CD14-positive monocyte (primary cell): ENCODE data around the gene DNAJB11. TPM values are rescaled to one million over a fixed set of nuclear protein-coding genes. Genes with fewer than 3 reads are reported as not detected.

Source experiments
- DNase-seq, 3 donors: peaks; one replicate each; pipeline ENCODE4 v3.0.0-alpha.2; 2011 to 2022
- H2AFZ ChIP-seq: 2 replicates; pipeline ENCODE4 v1.6.0; 2012; ENCODE audit warnings: mild to moderate bottlenecking, low read depth, low read length, inconsistent platforms; ENCODE audit not compliant: insufficient read depth, poor library complexity, severe bottlenecking
- H3K27ac ChIP-seq, 2 donors: 1 replicate in 1 of 2; 2 replicates in 1 of 2; pipeline ENCODE4 v1.5.1; 2012 to 2013; ENCODE audit warnings: low read length in 2 of 2, control low read depth in 1 of 2, inconsistent platforms in 1 of 2, low read depth in 1 of 2, mild to moderate bottlenecking in 1 of 2
- H3K27me3 ChIP-seq, 2 donors: one replicate each; pipeline versions ENCODE4 v1.6.0 to v1.6.1; 2011 to 2013; ENCODE audit warnings: low read length in 2 of 2; ENCODE audit not compliant: control insufficient read depth in 2 of 2, insufficient read depth in 2 of 2
- H3K36me3 ChIP-seq, 2 donors: replicated peaks in 1 of 2; 1 replicate in 1 of 2; 2 replicates in 1 of 2; pipeline versions ENCODE4 v1.5.1 to v1.6.1; 2012 to 2013; ENCODE audit warnings: low read length in 2 of 2, control low read depth in 1 of 2, inconsistent platforms in 1 of 2, mild to moderate bottlenecking in 1 of 2; ENCODE audit not compliant: insufficient read depth in 2 of 2, control insufficient read depth in 1 of 2
- H3K4me1 ChIP-seq, 2 donors: 1 replicate in 1 of 2; 2 replicates in 1 of 2; pipeline versions ENCODE4 v1.5.1 to v1.6.1; 2012 to 2013; ENCODE audit warnings: low read length in 2 of 2, control low read depth in 1 of 2, inconsistent platforms in 1 of 2, mild to moderate bottlenecking in 1 of 2, moderate library complexity in 1 of 2; ENCODE audit not compliant: insufficient read depth in 2 of 2, control insufficient read depth in 1 of 2
- H3K4me2 ChIP-seq: replicated peaks from 2 replicates; pipeline ENCODE3; 2012; ENCODE audit warnings: low read length, moderate library complexity, mild to moderate bottlenecking; ENCODE audit not compliant: poor library complexity, severe bottlenecking; ENCODE audit errors: extremely low read depth
- H3K4me3 ChIP-seq, 3 experiments: fragments of 200-600 bp in 1 of 3; sonication (generic) in 1 of 3; replicated peaks in 1 of 3; 1 replicate in 2 of 3; 2 replicates in 1 of 3; pipeline ENCODE4 v1.5.1; 2011 to 2013; ENCODE audit warnings: low read length in 3 of 3, mild to moderate bottlenecking in 3 of 3, control low read depth in 2 of 3, low read depth in 2 of 3, inconsistent platforms in 1 of 3, moderate library complexity in 1 of 3
- H3K79me2 ChIP-seq: 2 replicates; pipeline ENCODE4 v1.6.0; 2012; ENCODE audit warnings: mild to moderate bottlenecking, control low read depth, inconsistent platforms, low read length, moderate library complexity; ENCODE audit not compliant: insufficient read depth
- H3K9ac ChIP-seq: 2 replicates; pipeline ENCODE4 v1.6.0; 2017; ENCODE audit warnings: low read length, mild to moderate bottlenecking; ENCODE audit not compliant: insufficient read depth, poor library complexity, severe bottlenecking
- H3K9me3 ChIP-seq, 2 donors: replicated peaks in 1 of 2; 1 replicate in 1 of 2; 2 replicates in 1 of 2; pipeline versions ENCODE4 v1.5.1 to v1.6.1; 2012 to 2013; ENCODE audit warnings: low read length in 2 of 2, control low read depth in 1 of 2; ENCODE audit not compliant: control insufficient read depth in 1 of 2, insufficient read depth in 1 of 2
- H4K20me1 ChIP-seq: 2 replicates; pipeline ENCODE4 v1.6.0; 2012; ENCODE audit warnings: mild to moderate bottlenecking, low read length, control low read depth, moderate library complexity; ENCODE audit not compliant: insufficient read depth
- H3K27ac Mint-ChIP-seq, 7 donors: one replicate each; pipeline ENCODE4 v1.8.0; 2020; ENCODE audit warnings: mild to moderate bottlenecking in 7 of 7, mixed read lengths in 7 of 7, moderate library complexity in 6 of 7, inconsistent platforms in 2 of 7
- H3K27me3 Mint-ChIP-seq, 3 donors: one replicate each; pipeline ENCODE4 v1.8.0; 2021 to 2022; ENCODE audit warnings: low read depth in 3 of 3, mild to moderate bottlenecking in 3 of 3, mixed read lengths in 3 of 3, moderate library complexity in 3 of 3, inconsistent platforms in 1 of 3
- H3K36me3 Mint-ChIP-seq, 2 donors: one replicate each; pipeline ENCODE4 v1.8.0; 2020; ENCODE audit warnings: mixed read lengths in 2 of 2, inconsistent platforms in 1 of 2, mild to moderate bottlenecking in 1 of 2
- H3K4me1 Mint-ChIP-seq: one replicate; pipeline ENCODE4 v1.8.0; 2020; ENCODE audit warnings: mild to moderate bottlenecking, mixed read lengths
- H3K4me3 Mint-ChIP-seq, 2 donors: one replicate each; pipeline ENCODE4 v1.8.0; 2020; ENCODE audit warnings: mild to moderate bottlenecking in 2 of 2, mixed read lengths in 2 of 2, moderate library complexity in 1 of 2
- H3K9me3 Mint-ChIP-seq, 7 donors: one replicate each; pipeline ENCODE4 v1.8.0; 2020 to 2022; ENCODE audit warnings: mixed read lengths in 7 of 7, mild to moderate bottlenecking in 6 of 7, moderate library complexity in 6 of 7, inconsistent platforms in 2 of 7
- whole genome bisulfite sequencing: methylation state at CpG from one replicate; pipeline ENCODE4 v1.1.5; 2013; ENCODE audit warnings: missing lambda C conversion rate; ENCODE audit not compliant: insufficient coverage; 5-methylcytosine and 5-hydroxymethylcytosine counted together
- intact Hi-C, 2 donors: fragments of 100-400 bp; cut with micrococcal nuclease; formaldehyde crosslinking; loops; one replicate each; pipeline versions ENCODE4 v1.15.0 to v1.15.1; 2023
- polyA plus RNA-seq, 3 donors: library from polyadenylated mRNA; depleted of rRNA in 1 of 3; unstranded in 2 of 3; stranded (reverse) in 1 of 3; fragments of 300-500 nt in 2 of 3; fragments of >200 nt in 1 of 3; fragmentation: Illumina TruSeq in 2 of 3; gene quantifications; 1 replicate in 2 of 3; 2 replicates in 1 of 3; pipeline ENCODE4 v1.2.3, GENCODE V29; 2012 to 2021
- TF ChIP-seq, protein P1 (sequence below): fragments of 200-600 bp; IDR thresholded peaks from one replicate; pipeline ENCODE4 v1.8.0; 2022; ENCODE audit warnings: antibody characterized with exemption, mild to moderate bottlenecking

The DNAJB11 gene
- polyA plus RNA-seq, 3 donors: 32.5 to 45.8 (median 44.6) TPM

DNA sequence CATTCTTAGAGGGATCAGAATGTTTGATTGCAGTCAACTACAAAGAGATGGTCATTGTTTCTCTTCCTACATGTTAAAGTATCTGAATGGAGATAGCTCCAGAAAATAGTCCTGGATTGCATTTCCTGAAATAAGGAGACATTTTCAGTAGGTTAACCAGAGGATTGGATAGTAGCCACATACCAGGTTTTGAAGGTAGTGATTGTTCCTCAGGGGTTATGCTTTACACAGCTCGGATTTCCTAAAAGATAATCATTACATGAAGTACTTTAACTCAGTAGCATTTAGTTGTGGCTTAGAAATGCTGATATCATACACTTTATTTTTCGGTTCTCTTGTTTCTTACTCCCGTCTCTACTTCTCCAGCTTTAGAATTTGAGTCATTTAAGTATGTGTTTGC lies 10.3 kb downstream of the DNAJB11 start:
- Histone ChIP-seq H3K27me3 (no peaks in the 10 kb centered on the region), H3K9ac (no peak overlapping the region), H3K27ac (no peak overlapping the region), H2AFZ (no peak overlapping the region), H3K4me3 (no peak overlapping the region), H3K79me2 (no peaks in the 10 kb centered on the region), H3K9me3 (no peaks in the 10 kb centered on the region), H3K4me1 (no peaks in the 10 kb centered on the region), H4K20me1 (no peaks in the 10 kb centered on the region), H3K36me3 (peaks cover 93 to 100% of the 10 kb centered on the region in 2 donors), H3K4me2 (no peak overlapping the region)
- TF ChIP-seq, protein P1, sequence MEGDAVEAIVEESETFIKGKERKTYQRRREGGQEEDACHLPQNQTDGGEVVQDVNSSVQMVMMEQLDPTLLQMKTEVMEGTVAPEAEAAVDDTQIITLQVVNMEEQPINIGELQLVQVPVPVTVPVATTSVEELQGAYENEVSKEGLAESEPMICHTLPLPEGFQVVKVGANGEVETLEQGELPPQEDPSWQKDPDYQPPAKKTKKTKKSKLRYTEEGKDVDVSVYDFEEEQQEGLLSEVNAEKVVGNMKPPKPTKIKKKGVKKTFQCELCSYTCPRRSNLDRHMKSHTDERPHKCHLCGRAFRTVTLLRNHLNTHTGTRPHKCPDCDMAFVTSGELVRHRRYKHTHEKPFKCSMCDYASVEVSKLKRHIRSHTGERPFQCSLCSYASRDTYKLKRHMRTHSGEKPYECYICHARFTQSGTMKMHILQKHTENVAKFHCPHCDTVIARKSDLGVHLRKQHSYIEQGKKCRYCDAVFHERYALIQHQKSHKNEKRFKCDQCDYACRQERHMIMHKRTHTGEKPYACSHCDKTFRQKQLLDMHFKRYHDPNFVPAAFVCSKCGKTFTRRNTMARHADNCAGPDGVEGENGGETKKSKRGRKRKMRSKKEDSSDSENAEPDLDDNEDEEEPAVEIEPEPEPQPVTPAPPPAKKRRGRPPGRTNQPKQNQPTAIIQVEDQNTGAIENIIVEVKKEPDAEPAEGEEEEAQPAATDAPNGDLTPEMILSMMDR: no peak
- no peak overlapping the region for H3K27ac Mint-ChIP-seq
- no peaks in the 10 kb centered on the region for H3K27me3 Mint-ChIP-seq
- no peaks in the 10 kb centered on the region for H3K4me1 Mint-ChIP-seq
- H3K36me3 Mint-ChIP-seq: peaks cover 89 to 94% of the 10 kb centered on the region in 2 donors
- no peak overlapping the region for H3K4me3 Mint-ChIP-seq
- intact Hi-C loops: no loop called here
- no peaks in the 10 kb centered on the region for H3K9me3 Mint-ChIP-seq
- WGBS: no CpG with 5 or more reads among the region's 3 CpGs
- no peak for DNase-seq

DNA sequence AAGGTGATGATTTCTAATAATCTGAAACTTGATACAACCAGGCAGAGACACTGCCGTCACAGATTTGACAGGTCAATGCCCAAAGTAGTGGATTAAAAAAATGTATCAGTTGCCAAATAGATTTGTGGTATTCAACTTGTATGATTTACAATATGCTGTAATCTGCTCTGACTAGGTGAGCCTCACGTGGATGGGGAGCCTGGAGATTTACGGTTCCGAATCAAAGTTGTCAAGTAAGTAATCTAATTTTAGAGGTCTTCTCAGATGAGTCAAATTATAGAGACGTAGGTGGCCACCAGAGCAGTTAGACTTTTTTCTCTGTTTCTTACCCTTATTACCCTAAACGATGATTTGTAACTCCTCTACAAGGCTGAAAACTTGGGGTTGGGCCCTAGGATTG lies 12.0 kb downstream of the DNAJB11 start:
- peaks cover 81 to 88% of the 10 kb centered on the region in 2 donors for H3K36me3 Mint-ChIP-seq
- DNase-seq: no peak

More for the DNA sequence above, 12.0 kb downstream of the DNAJB11 start:
- TF ChIP-seq, protein P1: no peak
- Mint-ChIP-seq H3K4me3 (no peak overlapping the region), H3K9me3 (no peaks in the 10 kb centered on the region), H3K27me3 (no peaks in the 10 kb centered on the region), H3K4me1 (no peaks in the 10 kb centered on the region), H3K27ac (no peak overlapping the region)
- Histone ChIP-seq H3K4me1 (no peaks in the 10 kb centered on the region), H3K36me3 (peaks cover 79 to 89% of the 10 kb centered on the region in 2 donors), H4K20me1 (no peaks in the 10 kb centered on the region), H3K79me2 (no peaks in the 10 kb centered on the region), H3K9ac (no peak overlapping the region), H2AFZ (no peak overlapping the region), H3K4me2 (no peak overlapping the region), H3K27me3 (no peaks in the 10 kb centered on the region), H3K9me3 (no peaks in the 10 kb centered on the region), H3K4me3 (no peak overlapping the region), H3K27ac (no peak overlapping the region)
- intact Hi-C loops: no loop called here
- 100% methylated on average over 2 of the region's 6 CpGs for WGBS
